Lower leg skin (tissue), 3 donors: Measurements from ENCODE around the gene SPTAN1.

Experiments used
- CTCF ChIP-seq, 3 donors: fragments of 450-650 bp; IDR thresholded peaks; one replicate each; pipeline ENCODE4 v1.5.1; 2016; ENCODE audit warnings: antibody characterized with exemption in 3 of 3, mild to moderate bottlenecking in 3 of 3, moderate library complexity in 2 of 3
- POLR2A ChIP-seq, 2 donors: fragments of 450-650 bp; IDR thresholded peaks; one replicate each; pipeline ENCODE4 v1.6.1; 2016 to 2017; ENCODE audit warnings: antibody characterized with exemption in 2 of 2, mild to moderate bottlenecking in 1 of 2, moderate library complexity in 1 of 2

GRCh38 chr9:128550770-128551656, 1.4 kb upstream of the SPTAN1 start:
- TF ChIP-seq CTCF (IDR thresholded peaks at IDR 0.05) (no peak), POLR2A (IDR thresholded peaks at IDR 0.05) (no peak)
